Measurements from ENCODE around the gene SELENOH. TPM values are rescaled to one million over a fixed set of nuclear protein-coding genes. Genes with fewer than 3 reads are reported as not detected.

The SELENOH gene
- total RNA-seq, 2 experiments from 2014 or later = 117 to 244 TPM

DNA sequence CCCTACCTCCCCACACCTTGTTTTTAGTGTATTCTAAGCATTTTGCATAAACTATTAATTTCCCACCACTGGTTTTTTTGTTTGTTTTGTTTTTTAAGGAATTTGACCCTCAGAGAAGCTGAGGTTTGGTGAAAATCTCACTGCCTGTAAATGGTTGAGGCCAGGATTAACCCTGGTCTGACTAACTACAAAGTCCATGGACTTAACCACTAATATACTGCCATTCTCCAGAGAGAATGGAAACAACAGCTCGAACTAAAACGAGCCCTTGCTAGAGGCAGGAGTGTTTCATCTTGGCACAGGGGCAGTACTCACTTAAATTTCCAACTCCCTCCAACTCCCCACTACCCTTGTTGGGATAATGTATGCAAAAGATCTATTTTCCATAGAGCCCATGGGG, 23.3 kb downstream of the SELENOH start:
- ATAC-seq = no peak
- ChIA-PET POLR2A (no interaction called here), CTCF (interaction anchor here (0.6 to 4.5 kb wide), 4 partner anchors 10 to 237 kb away, joined by 3 to 40 read pairs (median 4); no protein-coding TSS in a partner anchor)

DNA sequence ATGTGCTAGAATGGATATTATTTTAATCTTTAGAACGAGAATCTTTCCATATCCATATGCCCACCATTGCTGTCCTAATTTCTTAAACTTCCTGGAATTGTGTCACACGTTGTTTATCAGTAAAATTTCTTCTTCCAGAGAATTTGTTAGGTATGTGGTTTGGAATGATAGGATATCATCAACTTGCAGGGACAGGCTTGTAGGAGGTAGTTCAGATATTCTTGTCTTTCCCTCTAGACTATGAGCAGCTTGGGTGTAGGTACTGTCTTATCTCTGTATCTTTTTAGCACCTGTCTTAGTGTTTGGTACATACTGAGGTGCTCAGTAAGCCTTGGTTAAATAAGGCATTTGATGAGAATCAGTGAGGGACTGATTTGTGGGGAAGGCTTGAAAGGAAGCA, 23.7 kb downstream of the SELENOH start:
- DNase-seq (no peak), ATAC-seq (no peak)
- Mint-ChIP-seq H3K4me1 (peaks cover 24% of the 10 kb centered on the region), H3K27me3 (no peaks in the 10 kb centered on the region), H3K4me3 (no peak overlapping the region), H3K9me3 (ENCODE audit: low read depth) (no peaks in the 10 kb centered on the region), H3K36me3 (ENCODE audit: low read depth) (peaks cover 8% of the 10 kb centered on the region), H3K27ac (no peak overlapping the region)
- ChIA-PET CTCF (interaction anchor here (0.6 to 4.5 kb wide), 4 partner anchors 11 to 237 kb away, joined by 3 to 40 read pairs (median 4); no protein-coding TSS in a partner anchor), POLR2A (interaction anchor here (0.6 kb wide), 1 partner anchor 75 kb away, joined by 5 read pairs; no protein-coding TSS in a partner anchor)
- intact Hi-C loops (cut with DNase I, micrococcal nuclease) = no loop called here

More for the DNA sequence above, 23.3 kb downstream of the SELENOH start:
- Mint-ChIP-seq H3K27ac (no peak overlapping the region), H3K4me3 (no peak overlapping the region), H3K36me3 (ENCODE audit: low read depth) (peaks cover 8% of the 10 kb centered on the region), H3K27me3 (no peaks in the 10 kb centered on the region), H3K4me1 (peaks cover 25% of the 10 kb centered on the region), H3K9me3 (ENCODE audit: low read depth) (no peaks in the 10 kb centered on the region)
- intact Hi-C loops (cut with DNase I, micrococcal nuclease) = no loop called here
- no peak for DNase-seq

DNA sequence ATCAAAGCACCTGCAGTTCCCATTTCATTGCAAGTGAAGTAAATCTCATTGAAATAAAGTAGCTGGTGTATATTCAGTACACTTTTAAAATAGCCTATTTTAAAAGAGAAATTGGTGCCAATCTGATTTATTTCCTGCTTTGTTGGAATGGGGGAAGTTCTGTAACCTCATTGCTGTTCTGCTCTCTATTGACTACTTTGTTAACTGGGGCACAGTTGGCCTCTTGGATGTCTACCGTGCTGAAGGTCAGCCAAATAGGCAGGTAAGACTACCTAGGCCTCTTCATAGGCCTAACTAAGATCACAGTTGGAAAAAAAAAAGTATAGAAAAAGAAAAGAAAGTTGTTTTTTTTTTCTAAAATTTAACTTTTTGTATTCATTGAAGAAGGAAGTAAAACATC, 29.5 kb downstream of the SELENOH start:
- DNase-seq = no peak
- ChIA-PET POLR2A (no interaction called here), CTCF (interaction anchor here (1.3 kb wide), 1 partner anchor 30 kb away, joined by 5 read pairs; no protein-coding TSS in a partner anchor)
- H3K9me3 Mint-ChIP-seq (ENCODE audit: low read depth) = no peaks in the 10 kb centered on the region
- no peak for ATAC-seq
- peaks cover 2% of the 10 kb centered on the region for H3K4me1 Mint-ChIP-seq
- peaks cover 8% of the 10 kb centered on the region for H3K36me3 Mint-ChIP-seq (ENCODE audit: low read depth)
- intact Hi-C loops (cut with DNase I, micrococcal nuclease) = loop anchor here in 1 of 2 experiments (5.0 kb wide), 1 partner anchor 127 kb away; no protein-coding TSS in a partner anchor
- H3K4me3 Mint-ChIP-seq = no peak overlapping the region
- H3K27me3 Mint-ChIP-seq = no peaks in the 10 kb centered on the region
- H3K27ac Mint-ChIP-seq = no peak overlapping the region

DNA sequence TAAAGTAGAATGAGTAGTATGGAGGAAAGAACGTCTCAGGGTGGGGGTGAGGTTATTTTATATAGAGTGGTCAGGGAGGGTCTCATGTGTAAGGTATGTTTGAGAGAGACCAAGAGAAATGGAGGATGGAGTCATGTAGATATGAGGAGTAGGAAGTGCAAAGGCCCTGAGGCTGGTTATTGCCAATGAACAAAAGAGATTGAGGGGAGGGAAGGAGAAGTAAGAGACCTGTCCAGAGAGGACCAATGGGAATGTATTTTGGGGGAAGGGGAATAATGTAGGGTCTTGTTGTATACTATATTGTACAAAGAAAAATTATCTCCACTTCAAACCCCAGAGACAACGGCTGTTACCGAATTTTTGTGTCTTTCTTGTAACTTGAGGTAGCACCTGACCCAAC, 30.1 kb downstream of the SELENOH start:
- intact Hi-C loops (cut with DNase I, micrococcal nuclease) = loop anchor here in 1 of 2 experiments (5.0 kb wide), 1 partner anchor 126 kb away; no protein-coding TSS in a partner anchor
- ATAC-seq (no peak), DNase-seq (no peak)
- H3K27ac Mint-ChIP-seq = no peak overlapping the region
- ChIA-PET POLR2A (interaction anchor here (0.6 kb wide), 2 partner anchors 14 to 65 kb away, joined by 3 to 4 read pairs; no protein-coding TSS in a partner anchor), CTCF (interaction anchor here (0.7 kb wide), 1 partner anchor 29 kb away, joined by 3 read pairs; no protein-coding TSS in a partner anchor)
- no peaks in the 10 kb centered on the region for H3K27me3 Mint-ChIP-seq
- no peak overlapping the region for H3K4me3 Mint-ChIP-seq
- H3K36me3 Mint-ChIP-seq (ENCODE audit: low read depth) = peaks cover 8% of the 10 kb centered on the region
- peaks cover 2% of the 10 kb centered on the region for H3K4me1 Mint-ChIP-seq
- no peaks in the 10 kb centered on the region for H3K9me3 Mint-ChIP-seq (ENCODE audit: low read depth)

DNA sequence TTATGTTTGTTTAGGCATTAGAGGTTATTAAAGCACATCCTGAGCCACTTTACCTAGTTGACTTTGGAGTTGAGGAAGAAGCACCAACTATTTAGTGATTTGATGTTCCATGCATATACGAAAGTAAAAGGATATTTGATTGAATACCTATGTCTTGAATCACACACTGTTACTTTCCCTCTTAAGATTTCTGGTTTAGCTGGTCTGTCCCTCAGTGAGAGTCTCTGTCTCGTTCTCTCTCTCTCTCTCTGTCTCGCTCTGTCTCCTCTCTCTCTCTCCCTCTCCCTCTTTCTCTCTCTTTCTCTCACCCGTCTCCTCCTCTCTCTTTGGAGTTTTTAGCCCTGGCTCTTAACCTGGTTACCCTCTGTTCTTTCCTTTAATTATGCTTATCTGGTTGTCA, 31.3 kb downstream of the SELENOH start:
- peaks cover 3% of the 10 kb centered on the region for H3K36me3 Mint-ChIP-seq (ENCODE audit: low read depth)
- ChIA-PET CTCF (interaction anchor here (0.6 kb wide), 1 partner anchor 733 kb away, joined by 3 read pairs; no protein-coding TSS in a partner anchor), POLR2A (no interaction called here)
- intact Hi-C loops (cut with DNase I, micrococcal nuclease) = loop anchor here in 1 of 2 experiments (5.0 kb wide), 1 partner anchor 125 kb away; no protein-coding TSS in a partner anchor
- H3K27me3 Mint-ChIP-seq = no peaks in the 10 kb centered on the region
- H3K27ac Mint-ChIP-seq = no peak overlapping the region
- DNase-seq = no peak
- H3K4me1 Mint-ChIP-seq = peaks cover 2% of the 10 kb centered on the region
- ATAC-seq = no peak
- no peaks in the 10 kb centered on the region for H3K9me3 Mint-ChIP-seq (ENCODE audit: low read depth)
- no peak overlapping the region for H3K4me3 Mint-ChIP-seq

DNA sequence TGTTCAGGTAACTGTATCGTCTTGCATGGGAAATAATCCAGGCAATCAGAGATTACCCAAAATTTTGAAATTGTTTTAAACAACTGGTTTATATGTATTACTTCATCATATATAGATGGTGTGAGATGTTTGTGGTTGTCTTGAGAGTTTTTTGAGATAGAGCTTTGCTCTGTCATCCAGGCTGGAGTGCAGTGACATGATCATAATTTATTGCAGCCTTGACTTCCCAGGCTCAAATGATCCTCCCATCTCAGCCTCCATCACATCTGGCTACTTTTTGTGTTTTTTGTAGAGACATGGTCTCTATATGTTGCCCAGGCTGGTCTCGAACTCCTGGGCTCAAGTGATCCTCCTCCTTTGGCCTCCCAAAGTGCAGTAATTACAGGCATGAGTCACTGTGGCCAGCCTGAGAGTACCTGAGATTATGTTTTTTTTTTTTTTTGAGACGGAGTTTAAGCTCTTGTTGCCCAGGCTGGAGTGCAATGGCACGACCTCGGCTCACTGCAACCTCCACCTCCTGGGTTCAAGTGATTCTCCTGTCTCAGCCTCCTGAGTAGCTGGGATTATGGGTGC, 31.8 kb downstream of the SELENOH start:
- ATAC-seq (no peak), DNase-seq (no peak)
- H3K4me3 Mint-ChIP-seq = no peak overlapping the region
- ChIA-PET CTCF (no interaction called here), POLR2A (no interaction called here)
- no peak overlapping the region for H3K27ac Mint-ChIP-seq
- H3K36me3 Mint-ChIP-seq (ENCODE audit: low read depth) = peaks cover 3% of the 10 kb centered on the region
- H3K9me3 Mint-ChIP-seq (ENCODE audit: low read depth) = no peaks in the 10 kb centered on the region
- peaks cover 2% of the 10 kb centered on the region for H3K4me1 Mint-ChIP-seq
- intact Hi-C loops (cut with DNase I, micrococcal nuclease) = loop anchor here in 1 of 2 experiments (5.0 kb wide), 1 partner anchor 124 kb away; no protein-coding TSS in a partner anchor
- H3K27me3 Mint-ChIP-seq = no peaks in the 10 kb centered on the region

DNA sequence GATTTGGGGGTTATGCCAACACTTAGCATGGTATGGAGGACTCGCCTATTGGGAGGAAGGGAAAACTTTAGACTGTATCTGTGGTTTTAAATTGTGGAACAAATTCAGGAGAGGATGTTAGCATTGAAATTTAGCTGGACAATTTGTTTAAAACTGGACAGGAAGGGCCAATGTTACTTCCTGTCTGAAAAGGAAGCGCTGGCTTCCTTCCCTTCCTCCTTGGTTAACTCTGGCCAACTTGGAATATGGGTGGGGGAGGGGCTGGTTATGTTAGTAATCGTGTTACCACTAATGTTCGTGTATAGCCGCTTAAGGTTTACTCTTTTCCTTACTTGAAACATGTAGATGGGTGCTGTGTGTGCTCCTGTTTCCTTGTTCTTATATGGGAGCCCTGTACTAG, 34.2 kb downstream of the SELENOH start:
- ChIA-PET CTCF (interaction anchor here (0.6 to 1.5 kb wide), 2 partner anchors 25 to 34 kb away, joined by 3 to 5 read pairs; no protein-coding TSS in a partner anchor), POLR2A (no interaction called here)
- H3K4me3 Mint-ChIP-seq = no peak overlapping the region
- intact Hi-C loops (cut with DNase I, micrococcal nuclease) = no loop called here
- ATAC-seq (no peak), DNase-seq (no peak)
- peaks cover 10% of the 10 kb centered on the region for H3K4me1 Mint-ChIP-seq
- H3K27me3 Mint-ChIP-seq = no peaks in the 10 kb centered on the region
- H3K36me3 Mint-ChIP-seq (ENCODE audit: low read depth) = no peaks in the 10 kb centered on the region
- H3K27ac Mint-ChIP-seq = no peak overlapping the region
- H3K9me3 Mint-ChIP-seq (ENCODE audit: low read depth) = no peaks in the 10 kb centered on the region

DNA sequence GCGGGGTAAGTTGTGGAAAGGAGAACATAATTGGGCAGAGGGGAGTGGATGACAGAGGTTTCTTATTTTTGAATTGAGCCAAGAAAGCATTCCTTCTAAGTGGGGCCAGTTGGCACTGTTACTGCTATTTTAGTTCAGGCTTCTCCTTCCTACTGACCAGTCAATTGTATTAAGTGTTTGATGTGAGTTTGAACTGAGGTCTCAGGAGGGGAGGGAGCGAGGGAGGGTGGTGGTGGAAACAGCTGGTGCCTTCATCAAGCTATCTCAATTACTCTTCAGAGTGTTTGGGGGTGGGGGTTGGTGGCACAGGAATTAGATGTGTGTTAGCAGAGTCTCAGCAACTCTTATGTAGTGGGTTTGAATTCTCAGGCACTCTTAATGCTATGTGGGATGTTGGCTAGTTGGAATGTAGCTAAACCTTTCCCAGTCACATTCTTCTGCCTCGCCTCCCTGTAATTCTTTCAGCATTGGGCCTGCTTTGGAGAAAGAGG, 34.8 kb downstream of the SELENOH start:
- no peak for ATAC-seq
- no peaks in the 10 kb centered on the region for H3K27me3 Mint-ChIP-seq
- no peak overlapping the region for H3K27ac Mint-ChIP-seq
- H3K36me3 Mint-ChIP-seq (ENCODE audit: low read depth) = no peaks in the 10 kb centered on the region
- ChIA-PET POLR2A (no interaction called here), CTCF (interaction anchor here (1.5 kb wide), 1 partner anchor 25 kb away, joined by 5 read pairs; no protein-coding TSS in a partner anchor)
- no peak for DNase-seq
- peaks cover 10% of the 10 kb centered on the region for H3K4me1 Mint-ChIP-seq
- intact Hi-C loops (cut with DNase I, micrococcal nuclease) = no loop called here
- H3K4me3 Mint-ChIP-seq = no peak overlapping the region
- H3K9me3 Mint-ChIP-seq (ENCODE audit: low read depth) = no peaks in the 10 kb centered on the region

DNA sequence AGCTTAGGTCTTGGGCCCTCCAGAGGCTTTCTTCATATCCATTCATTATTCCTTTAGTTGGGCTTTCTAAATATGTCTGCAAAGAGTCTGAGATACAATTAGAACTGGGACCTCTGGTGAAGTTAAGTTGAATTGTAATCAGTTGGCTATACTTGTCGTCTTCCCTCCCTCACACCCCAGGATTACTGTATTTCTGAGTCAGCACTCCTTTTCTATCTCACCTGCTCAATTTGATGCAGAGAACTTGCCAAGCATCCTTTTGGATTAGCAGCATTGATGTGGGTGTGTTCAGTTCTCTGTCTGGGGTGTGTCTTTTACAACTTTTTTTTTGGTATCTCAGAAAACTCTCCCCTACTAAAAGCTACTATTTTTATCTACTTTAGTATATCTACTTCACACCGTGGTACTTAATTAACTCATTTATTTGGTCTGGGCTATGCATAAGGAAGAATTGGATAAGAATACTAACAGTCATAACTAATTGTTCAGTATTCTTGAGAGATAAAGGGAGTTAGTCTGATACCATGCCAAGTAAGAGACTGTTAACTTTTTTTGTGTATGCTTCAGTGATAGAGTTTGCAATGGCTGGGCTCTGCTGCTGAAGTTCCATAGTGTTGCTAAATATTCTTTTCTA, 35.4 kb downstream of the SELENOH start:
- POLR2A ChIA-PET = no interaction called here

DNA sequence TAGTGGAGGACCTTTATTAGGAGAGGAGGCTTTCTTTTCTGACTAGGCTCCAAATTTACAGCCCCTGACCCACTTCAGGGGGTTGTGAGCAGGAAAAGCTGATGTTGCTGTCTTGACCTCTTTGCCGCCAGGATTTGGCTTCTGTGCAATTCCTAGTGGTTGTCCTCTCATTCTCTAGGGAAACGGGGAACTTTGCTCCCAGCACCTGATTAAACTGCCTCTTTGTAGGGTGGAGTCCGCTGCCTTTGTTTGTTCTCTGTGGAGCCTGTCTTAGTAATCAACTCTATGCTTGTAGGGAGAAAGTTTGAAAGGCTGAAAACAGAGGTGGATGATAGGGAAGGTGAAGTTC, 36.7 kb downstream of the SELENOH start:
- Mint-ChIP-seq H3K27ac (no peak overlapping the region), H3K36me3 (ENCODE audit: low read depth) (no peaks in the 10 kb centered on the region), H3K9me3 (ENCODE audit: low read depth) (no peaks in the 10 kb centered on the region), H3K27me3 (no peaks in the 10 kb centered on the region), H3K4me3 (no peak overlapping the region), H3K4me1 (peaks cover 17% of the 10 kb centered on the region)
- ChIA-PET POLR2A (no interaction called here), CTCF (no interaction called here)
- DNase-seq (no peak), ATAC-seq (no peak)
- intact Hi-C loops (cut with DNase I, micrococcal nuclease) = no loop called here

More for the DNA sequence above, 35.4 kb downstream of the SELENOH start:
- no peaks in the 10 kb centered on the region for H3K36me3 Mint-ChIP-seq (ENCODE audit: low read depth)
- no peaks in the 10 kb centered on the region for H3K27me3 Mint-ChIP-seq
- H3K27ac Mint-ChIP-seq = peak overlapping the region; percentile 3
- H3K9me3 Mint-ChIP-seq (ENCODE audit: low read depth) = no peaks in the 10 kb centered on the region
- ATAC-seq (no peak), DNase-seq (no peak)
- CTCF ChIA-PET = interaction anchor here (1.0 to 1.5 kb wide), 2 partner anchors 24 to 32 kb away, joined by 3 to 5 read pairs; no protein-coding TSS in a partner anchor
- intact Hi-C loops (cut with DNase I, micrococcal nuclease) = no loop called here
- no peak overlapping the region for H3K4me3 Mint-ChIP-seq
- H3K4me1 Mint-ChIP-seq = peaks cover 16% of the 10 kb centered on the region

DNA sequence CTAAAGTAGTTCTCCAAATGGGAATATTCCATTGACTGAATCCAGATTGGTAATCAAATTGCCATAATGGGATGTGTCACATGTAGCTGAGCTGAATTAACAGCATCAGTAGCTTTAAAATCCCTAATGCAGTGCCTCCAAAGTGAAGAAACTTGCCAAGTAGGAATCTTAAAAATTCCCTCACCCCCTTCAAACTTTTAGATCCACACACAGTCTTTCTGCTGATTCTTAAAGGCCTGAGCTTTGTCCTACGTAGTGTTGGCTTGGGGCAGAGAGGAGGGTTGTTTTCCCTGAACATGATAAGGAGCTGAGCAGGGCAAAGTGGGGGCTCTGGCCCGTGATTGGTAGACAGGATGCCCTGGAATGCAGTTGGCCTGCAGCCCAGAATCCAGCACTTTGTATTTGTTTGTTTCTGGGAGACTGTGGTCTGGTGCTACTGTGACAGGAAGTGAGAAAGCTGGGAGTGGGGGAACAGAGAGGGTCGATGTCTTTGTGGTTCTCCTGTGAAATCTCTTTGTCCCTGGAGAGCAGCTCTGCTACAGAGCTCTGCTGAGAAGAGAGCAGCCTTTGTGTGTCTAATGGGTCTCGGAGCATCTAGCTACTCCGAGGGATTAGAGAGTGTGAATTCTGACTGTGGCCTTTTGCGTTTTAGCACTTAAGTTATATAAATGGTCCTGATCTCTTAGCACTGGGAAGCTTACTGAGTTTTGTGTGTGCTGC, 37.2 kb downstream of the SELENOH start:
- CTCF ChIA-PET = interaction anchor here (1.4 to 2.0 kb wide), 3 partner anchors 14 to 22 kb away, joined by 4 to 11 read pairs (median 7); no protein-coding TSS in a partner anchor
- DNase-seq (no peak), ATAC-seq (no peak)
- no peaks in the 10 kb centered on the region for H3K9me3 Mint-ChIP-seq (ENCODE audit: low read depth)
- H3K4me3 Mint-ChIP-seq = no peak overlapping the region
- H3K4me1 Mint-ChIP-seq = peaks cover 17% of the 10 kb centered on the region
- H3K27ac Mint-ChIP-seq = no peak overlapping the region
- POLR2A ChIA-PET = no interaction called here
- H3K36me3 Mint-ChIP-seq (ENCODE audit: low read depth) = no peaks in the 10 kb centered on the region
- no peaks in the 10 kb centered on the region for H3K27me3 Mint-ChIP-seq
- intact Hi-C loops (cut with DNase I, micrococcal nuclease) = no loop called here
